M059J (cell line): ENCODE results near the gene OR10A7. TPM values are rescaled to one million over a fixed set of nuclear protein-coding genes. Genes with fewer than 3 reads are reported as not detected.
"Not testable (repeated sequence)": the region's sequence is repeated elsewhere in the genome, so short reads cannot be mapped to it uniquely, and the experiment has no call there.

Experiments
- DNase-seq: peaks from one replicate; pipeline ENCODE4 v3.0.0-alpha.2; 2012; ENCODE audit warnings: low read depth
- total RNA-seq: library from RNA; depleted of rRNA; stranded (reverse); fragments of >200 nt; shearing (Covaris generic); gene quantifications from 2 replicates; pipeline ENCODE4 v1.2.3, GENCODE V29; 2014; rRNA removed

Gene OR10A7, protein sequence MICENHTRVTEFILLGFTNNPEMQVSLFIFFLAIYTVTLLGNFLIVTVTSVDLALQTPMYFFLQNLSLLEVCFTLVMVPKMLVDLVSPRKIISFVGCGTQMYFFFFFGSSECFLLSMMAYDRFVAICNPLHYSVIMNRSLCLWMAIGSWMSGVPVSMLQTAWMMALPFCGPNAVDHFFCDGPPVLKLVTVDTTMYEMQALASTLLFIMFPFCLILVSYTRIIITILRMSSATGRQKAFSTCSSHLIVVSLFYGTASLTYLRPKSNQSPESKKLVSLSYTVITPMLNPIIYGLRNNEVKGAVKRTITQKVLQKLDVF
- total RNA-seq = not detected in 2 replicates

GRCh38 chr12:55220725-55221124 lies at the start of gene OR10A7:
OR10A7 (plus strand) TSS chr12:55221025; CDS start chr12:55221025, 0 bp downstream.
- DNase-seq = no peak

DNA sequence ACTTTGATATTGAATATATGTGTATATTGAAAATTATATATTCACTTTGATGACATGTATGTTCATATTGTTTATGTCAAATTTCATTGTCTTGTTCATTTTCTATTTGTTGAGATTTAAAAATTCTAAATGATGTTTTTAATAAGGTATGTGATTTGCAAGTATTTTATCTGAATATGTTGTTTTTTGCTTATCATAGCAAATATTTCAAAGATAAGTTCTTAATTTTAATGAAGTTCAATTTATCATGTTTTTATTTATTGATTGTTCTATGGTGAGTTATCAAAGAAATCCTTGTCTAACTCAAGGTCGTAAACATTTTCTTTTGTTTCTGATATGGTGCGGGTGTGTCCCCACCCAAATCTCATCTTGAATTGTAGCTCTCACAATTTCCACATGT lies 49.4 kb upstream of the OR10A7 start:
- no peak for DNase-seq

GRCh38 chr12:55171846-55172245 lies 49.0 kb upstream of the OR10A7 start:
- DNase-seq = not testable (repeated sequence)

DNA sequence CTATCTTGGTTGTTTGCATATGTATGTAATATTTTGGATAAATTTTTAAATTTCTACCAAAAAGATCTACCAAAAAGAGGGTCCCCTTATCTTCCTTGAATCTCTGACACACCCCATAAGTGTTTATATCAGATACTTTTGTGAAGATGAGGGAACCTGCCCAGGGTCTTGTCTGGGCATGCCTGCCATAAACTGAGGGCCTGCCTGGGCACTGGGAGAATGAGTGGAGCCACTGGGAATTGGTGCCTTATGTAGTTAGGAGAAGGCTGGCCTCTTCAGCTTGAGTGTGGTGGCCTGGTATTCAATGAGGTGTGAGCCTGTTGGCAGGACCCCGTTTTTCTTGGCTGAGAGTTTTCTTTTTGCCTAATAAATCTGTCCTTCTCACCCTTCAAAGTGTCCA lies 48.1 kb upstream of the OR10A7 start:
- no peak for DNase-seq

DNA sequence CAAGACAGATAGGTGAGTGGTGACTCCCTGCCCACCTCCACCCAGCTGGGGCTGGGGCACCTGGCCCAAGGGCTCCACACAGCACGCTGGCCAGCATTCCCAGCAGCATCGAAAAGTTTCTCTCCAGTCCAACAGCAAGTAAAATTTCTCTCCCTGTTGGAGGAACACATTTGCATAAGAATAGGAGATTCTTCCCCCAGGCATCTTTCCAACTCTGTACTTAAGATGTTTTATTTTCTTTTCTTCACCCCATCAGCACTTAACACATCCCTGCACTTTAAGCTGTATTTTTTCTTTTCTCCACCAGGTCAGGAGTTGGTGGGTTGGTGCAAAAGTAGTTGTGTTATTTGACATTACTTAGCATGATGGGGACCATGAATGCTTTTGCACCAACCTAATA lies 47.4 kb upstream of the OR10A7 start:
- no peak for DNase-seq

- no peak for DNase-seq
These were observed 32.3 kb upstream of the OR10A7 start for GRCh38 chr12:55188573-55188972.

GRCh38 chr12:55188974-55189556 lies 31.8 kb upstream of the OR10A7 start:
- peak; percentile 60 for DNase-seq

GRCh38 chr12:55194382-55194781 lies 26.4 kb upstream of the OR10A7 start:
- no peak for DNase-seq

GRCh38 chr12:55226523-55226922 lies 5.7 kb downstream of the OR10A7 start:
- no peak for DNase-seq

DNA sequence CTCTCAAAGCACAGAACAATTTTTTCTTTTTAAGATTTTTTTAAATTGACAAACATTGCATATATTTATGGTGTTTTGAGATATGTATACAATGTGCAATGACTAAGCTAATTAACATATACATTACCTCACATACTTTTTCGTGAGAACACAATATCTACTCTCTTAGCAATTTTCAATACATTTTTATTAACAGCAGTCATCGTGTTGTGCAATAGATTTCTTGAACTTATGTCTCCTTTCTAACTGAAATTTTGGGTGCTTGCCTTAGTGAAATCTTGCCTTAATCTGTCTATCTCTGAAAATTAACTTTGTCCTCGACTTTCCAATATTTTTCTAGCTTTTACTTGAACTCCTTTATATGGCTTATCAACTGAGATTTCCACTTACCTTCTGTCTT lies 6.8 kb downstream of the OR10A7 start:
- no peak for DNase-seq

- no peak for DNase-seq
These were observed 23.5 kb downstream of the OR10A7 start, which contains the start of gene OR6C74 for GRCh38 chr12:55244309-55244708. OR6C74 (plus strand) TSS chr12:55244609; CDS start chr12:55247288, 2,679 bp downstream.

DNA sequence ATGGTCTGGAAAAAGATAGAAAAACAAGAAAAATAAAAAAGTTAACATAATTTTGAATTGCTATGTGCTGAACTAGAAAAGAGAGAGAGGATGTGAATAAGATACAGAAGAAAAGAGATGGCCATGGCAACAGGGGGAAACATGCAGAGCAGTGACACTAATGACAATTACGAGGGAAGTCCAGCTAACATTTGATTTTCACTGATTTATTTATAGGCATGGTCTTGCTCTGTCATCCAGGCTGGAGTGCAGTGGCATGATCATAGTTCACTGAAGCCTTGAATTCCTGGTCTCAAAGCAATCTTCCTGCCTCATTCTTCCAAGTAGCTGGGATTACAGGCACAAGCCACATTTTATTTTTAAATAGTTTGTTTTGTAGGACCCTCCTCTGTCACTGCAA lies 25.3 kb downstream of the OR10A7 start:
- no peak for DNase-seq

DNA sequence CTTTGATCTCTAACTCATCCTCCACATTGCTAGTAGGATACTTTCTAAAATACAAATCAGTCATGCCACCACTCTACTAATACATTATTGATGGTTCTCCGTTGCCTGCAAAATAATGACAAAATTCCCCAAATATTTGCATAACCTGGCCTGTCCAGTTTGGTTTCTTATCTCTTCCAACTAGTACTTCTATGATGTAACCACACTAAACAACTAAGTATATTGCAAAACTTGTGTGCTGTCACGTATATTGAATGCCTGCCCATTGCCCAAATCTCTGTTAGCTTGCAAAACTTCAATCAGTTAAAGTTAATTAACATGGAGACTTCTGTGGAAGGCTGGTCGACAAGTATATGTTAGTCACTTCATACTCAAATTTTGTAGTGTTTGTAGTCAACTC lies 30.1 kb downstream of the OR10A7 start:
- no peak for DNase-seq

DNA sequence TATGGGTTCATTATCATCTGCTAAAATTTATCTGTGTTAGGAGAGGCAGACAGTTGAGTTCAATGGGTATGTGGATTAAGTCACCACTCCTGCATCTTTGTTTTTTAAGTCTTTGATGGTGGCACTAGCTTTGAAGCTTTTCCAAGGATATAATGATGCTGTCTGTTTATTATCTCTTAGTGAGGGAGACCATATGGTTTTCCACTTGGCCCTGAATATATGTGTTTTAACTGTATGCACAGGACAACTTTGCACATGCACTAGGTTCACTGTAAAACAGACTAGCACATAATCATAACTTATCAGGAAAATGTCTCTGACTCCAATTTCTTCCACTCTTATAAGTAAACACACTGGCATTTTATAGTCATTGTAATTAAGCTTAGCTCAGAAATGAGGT lies 32.5 kb downstream of the OR10A7 start:
- no peak for DNase-seq

DNA sequence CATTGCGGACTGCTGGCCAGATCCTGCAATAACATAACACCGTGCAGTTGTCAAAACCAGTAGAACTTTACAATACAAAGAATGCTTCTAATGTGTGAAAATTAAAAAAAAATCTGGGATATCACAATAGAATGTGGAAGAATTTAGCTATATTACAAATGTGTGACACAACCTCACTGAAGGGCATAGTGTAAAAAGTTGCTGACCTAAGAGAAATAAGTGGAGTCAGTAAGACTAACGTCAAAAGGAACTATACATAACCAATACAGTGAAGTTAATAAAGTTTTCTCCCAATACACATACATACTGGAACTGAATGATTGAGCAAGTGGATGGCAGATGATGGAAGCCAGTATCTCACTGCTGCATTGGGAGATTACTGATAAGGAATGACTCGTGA lies 36.0 kb downstream of the OR10A7 start:
- DNase-seq = no peak

GRCh38 chr12:55258303-55258702 lies 37.5 kb downstream of the OR10A7 start:
- no peak for DNase-seq

Other genes starting within 250 kb of the OR10A7 start
- gene TESPA1, start 236.3 kb upstream of the OR10A7 start, total RNA-seq = 1.5 and 2.1 TPM in 2 replicates
- not detected in 2 replicates for gene NEUROD4, start 201.1 kb upstream of the OR10A7 start, total RNA-seq
- not detected in 2 replicates for gene OR9K2, start 94.6 kb upstream of the OR10A7 start, total RNA-seq
- gene OR6C74, start 23.6 kb downstream of the OR10A7 start, total RNA-seq = not detected in 2 replicates
- gene OR6C6, start 75.5 kb downstream of the OR10A7 start, total RNA-seq = not detected in 2 replicates
- not detected in 2 replicates for gene OR6C1, start 93.3 kb downstream of the OR10A7 start, total RNA-seq
- gene OR6C3, start 109.7 kb downstream of the OR10A7 start, total RNA-seq = not detected in 2 replicates
- not detected in 2 replicates for gene OR6C75, start 141.9 kb downstream of the OR10A7 start, total RNA-seq
- gene OR6C65, start 179.5 kb downstream of the OR10A7 start, total RNA-seq = not detected in 2 replicates
- gene OR6C76, start 205.2 kb downstream of the OR10A7 start, total RNA-seq = not detected in 2 replicates
- not detected in 2 replicates for gene OR6C2, start 223.1 kb downstream of the OR10A7 start, total RNA-seq
- not detected in 2 replicates for gene OR6C70, start 249.1 kb downstream of the OR10A7 start, total RNA-seq